GM10248 (cell line): ENCODE data around the gene PPFIA1.

Experiments
- CTCF ChIA-PET: fragments of 300-600 bp; sonication (Branson Sonifier 250); formaldehyde crosslinking; extraction: SDS; loops from one replicate; lab custom pipeline; 2021; ENCODE audit warnings: antibody characterized with exemption; lab: Yijun Ruan, JAX
- POLR2A ChIA-PET: fragments of 350-650 bp; sonication (Branson Sonifier 250); formaldehyde crosslinking; extraction: SDS; loops from one replicate; lab custom pipeline; 2020; ENCODE audit warnings: antibody characterized with exemption; lab: Yijun Ruan, JAX
- DNase-seq: peaks from one replicate; pipeline ENCODE4 v3.0.0; 2012; ENCODE audit errors: extremely low spot score
- TF ChIP-seq, protein P1 (sequence below): IDR thresholded peaks from 2 replicates; pipeline ENCODE4 v1.5.1; 2012; ENCODE audit warnings: mild to moderate bottlenecking, low read depth; ENCODE audit errors: extremely low read depth, missing control alignments, control extremely low read depth

PPFIA1 gene

DNA sequence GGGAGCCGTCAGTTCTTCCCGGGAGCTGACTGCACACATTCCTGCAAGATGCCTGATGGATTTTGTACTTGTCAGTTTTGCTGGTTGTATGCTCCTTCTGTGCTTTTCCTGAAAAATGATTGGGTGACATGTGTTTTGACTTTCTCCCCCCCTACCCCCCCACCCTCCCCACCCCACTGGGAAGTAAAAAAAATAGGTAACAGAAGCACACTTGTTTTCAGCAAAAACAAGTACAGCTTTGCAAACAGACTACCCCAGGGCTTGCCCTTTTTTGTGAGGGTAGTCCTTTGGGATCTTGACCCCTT lies 1.1 kb downstream of the PPFIA1 start:
- no peak for DNase-seq
- POLR2A ChIA-PET: no interaction called here
- CTCF ChIA-PET: no interaction called here
- TF ChIP-seq, protein P1, sequence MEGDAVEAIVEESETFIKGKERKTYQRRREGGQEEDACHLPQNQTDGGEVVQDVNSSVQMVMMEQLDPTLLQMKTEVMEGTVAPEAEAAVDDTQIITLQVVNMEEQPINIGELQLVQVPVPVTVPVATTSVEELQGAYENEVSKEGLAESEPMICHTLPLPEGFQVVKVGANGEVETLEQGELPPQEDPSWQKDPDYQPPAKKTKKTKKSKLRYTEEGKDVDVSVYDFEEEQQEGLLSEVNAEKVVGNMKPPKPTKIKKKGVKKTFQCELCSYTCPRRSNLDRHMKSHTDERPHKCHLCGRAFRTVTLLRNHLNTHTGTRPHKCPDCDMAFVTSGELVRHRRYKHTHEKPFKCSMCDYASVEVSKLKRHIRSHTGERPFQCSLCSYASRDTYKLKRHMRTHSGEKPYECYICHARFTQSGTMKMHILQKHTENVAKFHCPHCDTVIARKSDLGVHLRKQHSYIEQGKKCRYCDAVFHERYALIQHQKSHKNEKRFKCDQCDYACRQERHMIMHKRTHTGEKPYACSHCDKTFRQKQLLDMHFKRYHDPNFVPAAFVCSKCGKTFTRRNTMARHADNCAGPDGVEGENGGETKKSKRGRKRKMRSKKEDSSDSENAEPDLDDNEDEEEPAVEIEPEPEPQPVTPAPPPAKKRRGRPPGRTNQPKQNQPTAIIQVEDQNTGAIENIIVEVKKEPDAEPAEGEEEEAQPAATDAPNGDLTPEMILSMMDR: no peak

GRCh38 chr11:70272009-70272408 lies 1.5 kb downstream of the PPFIA1 start:
- TF ChIP-seq, protein P1: no peak
- ChIA-PET CTCF (no interaction called here), POLR2A (no interaction called here)
- DNase-seq: no peak

- DNase-seq: no peak
- ChIA-PET CTCF (interaction anchor here (1.0 kb wide), 3 partner anchors 8 to 16 kb away, joined by 3 to 4 read pairs (median 4); no protein-coding TSS in a partner anchor), POLR2A (no interaction called here)
- TF ChIP-seq, protein P1: no peak
Measured at GRCh38 chr11:70278994-70279393, 8.5 kb downstream of the PPFIA1 start.

DNA sequence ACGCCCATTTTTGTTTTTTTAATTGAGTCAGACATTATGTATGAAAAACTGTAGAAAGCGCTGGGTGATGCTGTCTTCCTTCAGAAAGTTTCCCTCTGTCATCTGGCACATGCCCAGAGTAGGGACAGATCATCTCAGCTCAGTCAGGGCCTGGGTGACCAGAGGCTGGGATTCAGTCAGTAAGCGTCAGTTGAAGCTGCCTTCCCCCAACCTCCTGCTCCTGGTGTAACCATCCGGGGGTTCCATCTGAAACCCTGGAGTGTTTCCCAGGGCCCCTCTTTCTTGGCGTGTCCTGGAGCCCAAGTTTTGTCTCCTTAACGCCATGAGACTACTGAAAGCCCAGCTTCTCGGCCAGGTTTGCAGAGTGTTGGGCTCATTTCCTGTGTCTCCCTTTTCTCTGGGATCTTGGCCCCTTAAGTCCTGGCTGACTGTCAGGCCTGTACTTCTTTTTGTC lies 10.7 kb downstream of the PPFIA1 start:
- no peak for DNase-seq
- POLR2A ChIA-PET: no interaction called here
- TF ChIP-seq, protein P1: no peak
- CTCF ChIA-PET: interaction anchor here (0.9 to 1.2 kb wide), 2 partner anchors 13 to 32 kb away, joined by 3 read pairs; no protein-coding TSS in a partner anchor

DNA sequence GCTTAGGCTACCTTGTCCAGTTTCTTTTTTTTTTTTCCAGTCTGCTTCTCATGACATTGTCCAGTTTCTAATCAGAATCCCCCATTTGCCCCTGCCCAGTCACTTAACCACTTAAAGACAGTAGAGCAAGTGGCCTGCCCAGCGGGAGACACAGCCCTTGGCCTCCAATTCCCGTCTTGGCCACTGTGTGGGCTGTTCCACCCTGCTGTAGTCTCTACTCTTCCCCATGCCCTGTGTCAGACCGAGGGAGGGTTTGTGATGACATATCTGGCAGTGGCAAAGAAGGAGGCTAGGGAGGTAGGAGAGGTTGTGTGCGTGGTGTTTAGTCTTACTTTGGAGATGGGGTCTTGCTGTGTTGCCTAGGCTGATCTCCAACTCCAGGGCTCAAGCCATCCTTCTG lies 11.5 kb downstream of the PPFIA1 start:
- CTCF ChIA-PET: no interaction called here
- DNase-seq: no peak
- POLR2A ChIA-PET: no interaction called here
- TF ChIP-seq, protein P1: no peak

- TF ChIP-seq, protein P1: no peak
- ChIA-PET POLR2A (no interaction called here), CTCF (interaction anchor here (0.8 to 1.7 kb wide), 2 partner anchors 9 to 13 kb away, joined by 4 read pairs; no protein-coding TSS in a partner anchor)
- no peak for DNase-seq
Measured at GRCh38 chr11:70288721-70289120, 18.2 kb downstream of the PPFIA1 start.
